Measurements from ENCODE around the gene BCAT1. TPM values are rescaled to one million over a fixed set of nuclear protein-coding genes. Genes with fewer than 3 reads are reported as not detected.

The BCAT1 gene, protein sequence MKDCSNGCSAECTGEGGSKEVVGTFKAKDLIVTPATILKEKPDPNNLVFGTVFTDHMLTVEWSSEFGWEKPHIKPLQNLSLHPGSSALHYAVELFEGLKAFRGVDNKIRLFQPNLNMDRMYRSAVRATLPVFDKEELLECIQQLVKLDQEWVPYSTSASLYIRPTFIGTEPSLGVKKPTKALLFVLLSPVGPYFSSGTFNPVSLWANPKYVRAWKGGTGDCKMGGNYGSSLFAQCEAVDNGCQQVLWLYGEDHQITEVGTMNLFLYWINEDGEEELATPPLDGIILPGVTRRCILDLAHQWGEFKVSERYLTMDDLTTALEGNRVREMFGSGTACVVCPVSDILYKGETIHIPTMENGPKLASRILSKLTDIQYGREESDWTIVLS
- 186 and 453 TPM in 2 replicates for total RNA-seq (ENCODE audit: low replicate concordance)

DNA sequence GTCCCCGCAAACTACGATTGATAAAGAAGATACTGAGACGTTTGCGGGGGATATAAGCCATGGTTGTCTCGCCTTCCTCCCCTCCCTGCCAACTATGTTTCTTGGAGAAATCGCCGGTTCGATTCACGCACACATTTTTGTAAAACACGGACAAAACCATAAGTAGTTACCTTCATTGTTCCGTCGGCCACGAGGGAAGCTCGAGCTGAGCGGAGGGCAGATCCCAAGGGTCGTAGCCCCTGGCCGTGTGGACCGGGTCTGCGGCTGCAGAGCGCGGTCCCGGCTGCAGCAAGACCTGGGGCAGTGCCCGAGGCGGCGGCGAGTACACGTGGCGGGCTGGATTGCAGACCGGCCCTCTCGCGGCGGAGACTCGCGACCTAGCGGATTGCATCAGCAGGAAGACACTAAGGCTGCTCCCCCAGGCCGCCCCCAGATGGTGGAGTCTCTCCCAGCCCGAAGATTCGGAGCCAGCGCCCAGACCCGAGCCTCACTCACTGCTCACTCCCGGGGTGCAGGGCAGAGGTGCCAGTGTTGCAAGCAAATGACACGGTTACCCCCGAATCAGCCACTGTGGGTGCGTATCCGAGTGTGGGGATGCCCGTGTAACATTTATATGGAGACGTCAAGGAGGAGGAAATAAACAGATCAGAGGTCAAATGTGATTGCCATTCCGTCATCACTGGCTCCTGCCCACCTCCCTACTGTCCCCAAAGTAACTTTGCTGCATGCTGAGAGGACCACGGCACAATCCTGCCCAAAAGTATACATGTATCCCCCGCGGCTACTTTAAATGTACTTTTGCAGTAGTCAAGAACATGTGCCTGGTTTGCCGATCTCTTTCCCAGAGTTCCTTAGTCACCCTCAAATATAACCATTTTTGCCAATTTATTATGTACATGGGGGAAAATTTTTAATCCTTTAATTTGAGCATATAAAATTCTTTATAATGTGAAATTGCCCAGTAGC is at the start of gene BCAT1:
TSS of gene BCAT1 (minus strand) at position 345 of the 966 bp plus-strand sequence. CDS start at position 176, 169 bp downstream.
- DNase-seq (ENCODE audit: low read depth): peak; percentile 86
- TF ChIP-seq, protein P1, sequence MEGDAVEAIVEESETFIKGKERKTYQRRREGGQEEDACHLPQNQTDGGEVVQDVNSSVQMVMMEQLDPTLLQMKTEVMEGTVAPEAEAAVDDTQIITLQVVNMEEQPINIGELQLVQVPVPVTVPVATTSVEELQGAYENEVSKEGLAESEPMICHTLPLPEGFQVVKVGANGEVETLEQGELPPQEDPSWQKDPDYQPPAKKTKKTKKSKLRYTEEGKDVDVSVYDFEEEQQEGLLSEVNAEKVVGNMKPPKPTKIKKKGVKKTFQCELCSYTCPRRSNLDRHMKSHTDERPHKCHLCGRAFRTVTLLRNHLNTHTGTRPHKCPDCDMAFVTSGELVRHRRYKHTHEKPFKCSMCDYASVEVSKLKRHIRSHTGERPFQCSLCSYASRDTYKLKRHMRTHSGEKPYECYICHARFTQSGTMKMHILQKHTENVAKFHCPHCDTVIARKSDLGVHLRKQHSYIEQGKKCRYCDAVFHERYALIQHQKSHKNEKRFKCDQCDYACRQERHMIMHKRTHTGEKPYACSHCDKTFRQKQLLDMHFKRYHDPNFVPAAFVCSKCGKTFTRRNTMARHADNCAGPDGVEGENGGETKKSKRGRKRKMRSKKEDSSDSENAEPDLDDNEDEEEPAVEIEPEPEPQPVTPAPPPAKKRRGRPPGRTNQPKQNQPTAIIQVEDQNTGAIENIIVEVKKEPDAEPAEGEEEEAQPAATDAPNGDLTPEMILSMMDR (IDR thresholded peaks at IDR 0.05; ENCODE audit: insufficient read depth, low read length): peak; percentile 24
- peak within 1 kb of the TSS; percentile 89 for H3K4me3 ChIP-seq (ENCODE audit: low read depth, low read length)

DNA sequence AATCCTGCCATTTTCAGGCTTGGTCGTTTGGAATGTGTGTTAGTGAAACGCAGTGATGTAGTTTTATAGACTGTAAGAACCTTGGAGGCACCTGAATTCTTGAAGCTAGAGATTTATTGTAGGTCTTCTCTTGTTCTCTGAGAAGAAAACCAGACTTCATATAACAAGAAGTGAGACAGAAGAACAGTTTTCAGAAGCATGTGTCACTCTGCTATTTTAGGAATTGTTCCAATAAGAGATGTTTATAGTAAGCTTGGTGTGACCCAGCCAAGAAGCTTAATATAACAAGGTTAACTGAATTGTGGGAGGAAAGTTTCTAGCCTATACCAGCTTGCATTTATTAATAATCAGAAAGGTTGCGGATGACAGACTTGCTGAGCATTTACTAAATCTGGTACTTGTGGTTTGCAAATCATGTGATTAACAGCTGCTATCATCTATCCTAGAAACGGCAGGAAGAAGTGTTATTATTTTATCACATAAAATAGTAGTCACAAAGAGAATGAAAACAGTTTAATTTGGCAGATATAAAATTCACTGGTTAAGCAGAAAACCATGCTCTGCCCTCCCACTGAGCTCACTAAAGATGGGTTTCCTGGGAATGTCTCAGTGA is 49.2 kb upstream of the BCAT1 start:
- TF ChIP-seq, protein P1 (IDR thresholded peaks at IDR 0.05; ENCODE audit: insufficient read depth, low read length): no peak
- peak; percentile 74 for DNase-seq (ENCODE audit: low read depth)
- H3K4me3 ChIP-seq (ENCODE audit: low read depth, low read length): no peak overlapping the region

DNA sequence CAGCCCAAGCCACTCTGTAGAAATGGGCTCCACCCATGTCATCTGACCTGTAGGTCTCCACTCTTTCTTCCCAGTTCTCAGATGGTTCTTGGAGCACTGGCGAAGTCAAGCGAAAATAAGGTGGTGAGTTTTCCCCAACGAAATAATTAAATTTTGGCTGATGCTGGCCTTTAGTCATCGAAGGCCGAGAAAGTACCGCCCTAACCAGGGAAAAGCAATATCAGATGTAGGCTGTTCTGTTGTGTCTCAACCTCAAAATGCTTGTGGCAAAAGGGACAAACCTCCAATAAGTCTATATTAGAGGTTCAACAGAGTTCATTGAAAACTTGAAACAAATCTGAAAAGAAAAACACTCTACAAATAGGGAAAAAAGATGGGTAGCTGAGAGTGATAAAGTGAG is 48.6 kb upstream of the BCAT1 start:
- no peak overlapping the region for H3K4me3 ChIP-seq (ENCODE audit: low read depth, low read length)
- TF ChIP-seq, protein P1 (IDR thresholded peaks at IDR 0.05; ENCODE audit: insufficient read depth, low read length): no peak
- DNase-seq (ENCODE audit: low read depth): peak; percentile 11

DNA sequence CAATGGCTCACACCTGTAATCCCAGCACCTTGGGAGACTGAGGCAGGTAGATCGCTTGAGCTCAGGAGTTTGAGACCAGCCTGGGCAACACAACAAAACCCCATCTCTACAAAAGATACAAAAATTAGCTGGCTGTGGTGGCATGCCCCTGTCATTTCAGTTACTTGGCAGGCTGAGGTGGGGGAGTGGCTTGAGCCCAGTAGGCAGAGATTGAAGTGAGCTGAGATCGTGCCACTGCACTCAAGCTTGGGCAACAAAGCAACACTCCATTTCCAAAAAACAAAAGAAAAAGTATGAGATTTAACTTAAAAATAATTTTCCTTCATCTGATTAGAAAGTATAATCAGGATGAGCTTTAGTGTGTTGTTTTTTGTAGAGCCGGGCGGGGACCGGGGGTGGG is 47.9 kb upstream of the BCAT1 start:
- TF ChIP-seq, protein P1 (IDR thresholded peaks at IDR 0.05; ENCODE audit: insufficient read depth, low read length): no peak
- no peak overlapping the region for H3K4me3 ChIP-seq (ENCODE audit: low read depth, low read length)
- no peak for DNase-seq (ENCODE audit: low read depth)

DNA sequence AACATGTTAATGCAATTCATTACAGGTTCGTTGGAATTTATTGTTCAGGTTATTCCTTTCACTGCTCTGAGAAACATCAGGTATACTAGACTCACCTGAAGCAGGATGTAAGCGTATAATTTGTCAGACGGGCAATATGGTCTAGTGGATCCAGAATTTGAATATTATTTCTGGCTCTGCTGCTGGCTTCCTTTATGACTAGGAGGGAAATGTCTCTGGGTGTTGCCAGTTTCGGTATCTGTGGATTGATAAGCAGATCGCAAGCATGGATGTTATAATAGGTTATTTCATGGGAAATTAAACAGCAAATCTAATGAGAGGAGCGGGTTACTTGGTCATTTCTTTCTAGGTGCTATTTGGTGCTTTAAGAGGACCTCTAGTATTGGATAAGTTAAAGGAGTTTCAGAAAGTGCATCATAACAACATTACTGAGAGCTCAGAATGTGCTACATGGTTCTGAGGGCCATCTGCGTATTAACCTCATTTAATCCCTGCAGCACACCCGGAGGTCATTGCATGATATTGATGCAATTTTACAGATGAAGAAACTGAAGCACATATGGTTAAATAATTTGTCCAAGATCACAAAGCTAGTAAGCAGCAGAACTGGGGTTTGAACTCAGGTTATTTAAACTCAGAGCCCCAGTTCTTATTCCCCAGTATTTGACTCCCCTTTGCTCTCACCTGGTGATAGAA is 47.3 kb upstream of the BCAT1 start:
- TF ChIP-seq, protein P1 (IDR thresholded peaks at IDR 0.05; ENCODE audit: insufficient read depth, low read length): no peak
- DNase-seq (ENCODE audit: low read depth): no peak
- H3K4me3 ChIP-seq (ENCODE audit: low read depth, low read length): no peak overlapping the region

DNA sequence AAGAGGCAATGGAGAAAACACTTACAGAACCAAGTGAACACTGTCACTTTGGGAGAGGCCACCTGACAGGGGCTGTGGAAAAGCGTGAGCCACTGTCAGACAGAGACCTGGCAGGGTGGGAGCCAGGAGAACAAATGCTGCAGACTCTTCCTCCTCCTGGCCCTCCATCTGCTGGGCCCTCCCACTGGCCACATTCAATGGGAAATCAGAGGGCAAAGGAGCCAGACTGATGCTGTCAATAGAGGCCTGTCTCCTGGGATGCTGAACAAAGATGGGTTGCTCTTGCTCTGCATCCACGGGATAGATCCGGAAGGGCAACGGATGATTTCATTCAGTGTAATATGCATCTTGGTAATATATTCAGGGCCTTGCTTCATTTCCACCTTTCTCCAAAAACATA is 44.9 kb upstream of the BCAT1 start:
- no peak overlapping the region for H3K4me3 ChIP-seq (ENCODE audit: low read depth, low read length)
- no peak for DNase-seq (ENCODE audit: low read depth)
- TF ChIP-seq, protein P1 (IDR thresholded peaks at IDR 0.05; ENCODE audit: insufficient read depth, low read length): no peak
